SK-N-SH (cell line): ENCODE measurements around the gene OSTF1. TPM values are rescaled to one million over a fixed set of nuclear protein-coding genes. Genes with fewer than 3 reads are reported as not detected.

Source experiments
- CTCF ChIA-PET: fragments of 300-600, 350-600 bp; formaldehyde crosslinking; extraction: SDS; loops from one replicate; lab custom pipeline; 2021; lab: Yijun Ruan, JAX
- POLR2A ChIA-PET: fragments of 350-600 bp; sonication (Branson Sonifier 250); formaldehyde crosslinking; extraction: SDS; loops from one replicate; lab custom pipeline; 2020; ENCODE audit warnings: antibody characterized with exemption, inconsistent platforms; lab: Yijun Ruan, JAX
- DNase-seq: peaks from one replicate; pipeline ENCODE4 v3.0.0; 2012
- H2AFZ ChIP-seq: fragments of 200-600 bp; sonication (generic); 2 replicates; pipeline ENCODE4 v1.8.1; 2016; ENCODE audit warnings: antibody characterized with exemption, mild to moderate bottlenecking, low read depth
- H3F3A ChIP-seq: fragments of 200-600 bp; sonication (generic); replicated peaks from 2 replicates; pipeline ENCODE3; 2016; ENCODE audit warnings: antibody characterized with exemption, mild to moderate bottlenecking; ENCODE audit not compliant: insufficient read depth
- H3K27ac ChIP-seq, 2 experiments: fragments of 200-500 bp in 1 of 2; fragments of 200-600 bp in 1 of 2; sonication (Bioruptor generic) in 1 of 2; sonication (generic), shearing (Covaris generic) in 1 of 2; 2 replicates each; pipeline versions ENCODE4 v1.5.1 to v1.6.1; 2014 to 2016; ENCODE audit warnings: low read depth in 2 of 2, inconsistent platforms in 1 of 2, low read length in 1 of 2, mild to moderate bottlenecking in 1 of 2, mixed read lengths in 1 of 2
- H3K27me3 ChIP-seq: fragments of 200-600 bp; sonication (generic), shearing (Covaris generic); 2 replicates; pipeline ENCODE4 v1.6.1; 2016; ENCODE audit warnings: mixed run types; ENCODE audit not compliant: insufficient read depth
- H3K36me3 ChIP-seq, 2 experiments: fragments of 200-500 bp in 1 of 2; fragments of 200-600 bp in 1 of 2; sonication (Bioruptor generic) in 1 of 2; sonication (generic) in 1 of 2; replicated peaks in 1 of 2; 2 replicates each; pipeline versions ENCODE3 to v1.5.1; 2014 to 2016; ENCODE audit warnings: low read length in 1 of 2, mild to moderate bottlenecking in 1 of 2; ENCODE audit not compliant: insufficient read depth in 2 of 2, control insufficient read depth in 1 of 2
- H3K4me1 ChIP-seq, 2 experiments: fragments of 200-500 bp in 1 of 2; fragments of 200-600 bp in 1 of 2; sonication (Bioruptor generic) in 1 of 2; sonication (generic), shearing (Covaris generic) in 1 of 2; 2 replicates each; pipeline versions ENCODE4 v1.5.1 to v1.6.1; 2014 to 2016; ENCODE audit warnings: low read depth in 1 of 2, low read length in 1 of 2, mixed run types in 1 of 2; ENCODE audit not compliant: insufficient read depth in 2 of 2, control insufficient read depth in 1 of 2
- H3K4me2 ChIP-seq: fragments of 200-600 bp; sonication (generic), shearing (Covaris generic); 2 replicates; pipeline ENCODE4 v1.6.1; 2017; ENCODE audit warnings: mixed run types
- H3K4me3 ChIP-seq, 2 experiments: fragments of 200-500 bp in 1 of 2; fragments of 200-600 bp in 1 of 2; sonication (Bioruptor generic) in 1 of 2; sonication (generic), shearing (Covaris generic) in 1 of 2; 2 replicates each; pipeline versions ENCODE4 v1.5.1 to v1.8.1; 2014 to 2016; ENCODE audit warnings: low read depth in 2 of 2, inconsistent platforms in 1 of 2, low read length in 1 of 2, mild to moderate bottlenecking in 1 of 2, mixed read lengths in 1 of 2, moderate library complexity in 1 of 2
- H3K79me2 ChIP-seq: fragments of 200-600 bp; sonication (generic); 2 replicates; pipeline ENCODE4 v1.8.1; 2017; ENCODE audit warnings: mild to moderate bottlenecking; ENCODE audit not compliant: insufficient read depth
- H3K9ac ChIP-seq: fragments of 200-600 bp; sonication (generic); 2 replicates; pipeline ENCODE4 v1.6.1; 2017; ENCODE audit warnings: mixed run types
- H3K9me2 ChIP-seq: fragments of 200-600 bp; sonication (generic); 2 replicates; pipeline ENCODE4 v1.6.1; 2017; ENCODE audit warnings: mixed run types
- H3K9me3 ChIP-seq: fragments of 200-600 bp; sonication (generic); 2 replicates; pipeline ENCODE4 v1.6.1; 2017; ENCODE audit warnings: mixed run types, mild to moderate bottlenecking, moderate library complexity
- H4K20me1 ChIP-seq: fragments of 200-600 bp; sonication (generic); 2 replicates; pipeline ENCODE4 v1.6.1; 2017; ENCODE audit warnings: mild to moderate bottlenecking, mixed run types; ENCODE audit not compliant: insufficient read depth
- FOSL2 ChIP-seq: IDR thresholded peaks from 2 replicates; pipeline ENCODE4 v1.4.0; 2012; ENCODE audit warnings: low read depth, mild to moderate bottlenecking, moderate library complexity, borderline replicate concordance
- FOXM1 ChIP-seq: IDR thresholded peaks from 2 replicates; pipeline ENCODE4 v1.4.0; 2012; ENCODE audit warnings: low read depth, mild to moderate bottlenecking
- JUND ChIP-seq: IDR thresholded peaks from 2 replicates; pipeline ENCODE4 v1.4.0; 2012
- MXI1 ChIP-seq: IDR thresholded peaks from 2 replicates; pipeline ENCODE4 v1.6.1; 2012; ENCODE audit warnings: mild to moderate bottlenecking, low read depth, low read length, improper control_type of control experiment
- NRF1 ChIP-seq: IDR thresholded peaks from 2 replicates; pipeline ENCODE4 v1.6.1; 2012; ENCODE audit warnings: low read depth, mild to moderate bottlenecking, low read length
- POLR2AphosphoS5 ChIP-seq: IDR thresholded peaks from 2 replicates; pipeline ENCODE4 v1.6.1; 2012; ENCODE audit warnings: low read depth, low read length
- RCOR1 ChIP-seq: fragments of 150-350 bp; IDR thresholded peaks from 2 replicates; pipeline ENCODE4 v1.6.1; 2017; ENCODE audit warnings: antibody characterized with exemption, low read length
- RXRA ChIP-seq: IDR thresholded peaks from 2 replicates; pipeline ENCODE4 v1.4.0; 2012; ENCODE audit warnings: low read depth, mild to moderate bottlenecking, borderline replicate concordance
- TCF12 ChIP-seq: IDR thresholded peaks from 2 replicates; pipeline ENCODE4 v1.4.0; 2012
- TEAD4 ChIP-seq: IDR thresholded peaks from 2 replicates; pipeline ENCODE4 v1.4.0; 2012; ENCODE audit warnings: mild to moderate bottlenecking, borderline replicate concordance; ENCODE audit not compliant: insufficient read depth
- WGBS: methylation state at CpG from one replicate; pipeline ENCODE4 v1.1.6; 2017; ENCODE audit warnings: low lambda C conversion rate; 5-methylcytosine and 5-hydroxymethylcytosine counted together
- polyA plus RNA-seq, 3 experiments: library from polyadenylated mRNA; depleted of rRNA; stranded (reverse); fragments of >200 nt; gene quantifications; 2 replicates each; pipeline ENCODE4 v1.2.3, GENCODE V29; 2012
- TF ChIP-seq, protein P1 (sequence below): fragments of 150-350 bp; IDR thresholded peaks from 2 replicates; pipeline ENCODE4 v1.6.1; 2016; ENCODE audit warnings: mild to moderate bottlenecking, low read depth, low read length

OSTF1 gene
- polyA plus RNA-seq, 1 of the 3 experiments (the other 2 are of a cell fraction), result 9.5 TPM

DNA sequence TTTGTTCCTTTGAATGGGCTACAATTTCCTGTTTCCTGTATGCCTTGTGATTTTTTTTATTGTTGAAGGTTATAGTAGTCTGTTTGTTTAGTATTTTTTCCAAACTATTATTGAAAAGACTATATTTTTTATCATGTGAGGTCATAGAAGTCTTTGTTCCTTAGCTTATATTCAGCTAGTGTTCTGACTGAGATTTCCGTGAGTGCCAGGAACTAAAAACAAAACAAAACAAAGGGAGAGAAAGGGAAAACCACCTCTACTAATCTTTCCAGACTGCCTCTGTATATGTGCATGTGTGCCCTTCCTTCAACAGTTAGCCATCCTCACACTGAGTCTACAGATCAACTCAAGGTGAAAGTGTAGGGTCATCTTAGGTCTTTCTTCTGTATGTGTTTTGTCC, 79.0 kb downstream of the OSTF1 start:
- Histone ChIP-seq H3K36me3 (peaks cover 0 to 13% of the 10 kb centered on the region in 2 experiments), H3K27me3 (no peaks in the 10 kb centered on the region), H3K4me1 (peaks cover 0 to 6% of the 10 kb centered on the region in 2 experiments; a peak in 1 of 4 replicates), H3K9ac (no peak overlapping the region)
- TF ChIP-seq FOSL2 (no peak), POLR2AphosphoS5 (no peak), RCOR1 (no peak), NRF1 (no peak), TEAD4 (no peak), FOXM1 (no peak), TCF12 (no peak)
- TF ChIP-seq, protein P1, sequence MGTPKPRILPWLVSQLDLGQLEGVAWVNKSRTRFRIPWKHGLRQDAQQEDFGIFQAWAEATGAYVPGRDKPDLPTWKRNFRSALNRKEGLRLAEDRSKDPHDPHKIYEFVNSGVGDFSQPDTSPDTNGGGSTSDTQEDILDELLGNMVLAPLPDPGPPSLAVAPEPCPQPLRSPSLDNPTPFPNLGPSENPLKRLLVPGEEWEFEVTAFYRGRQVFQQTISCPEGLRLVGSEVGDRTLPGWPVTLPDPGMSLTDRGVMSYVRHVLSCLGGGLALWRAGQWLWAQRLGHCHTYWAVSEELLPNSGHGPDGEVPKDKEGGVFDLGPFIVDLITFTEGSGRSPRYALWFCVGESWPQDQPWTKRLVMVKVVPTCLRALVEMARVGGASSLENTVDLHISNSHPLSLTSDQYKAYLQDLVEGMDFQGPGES, result no peak
- TF ChIP-seq, all 33 proteins: peak for 0
- Histone ChIP-seq H3K9me2 (no peaks in the 10 kb centered on the region), H3F3A (peaks cover 8% of the 10 kb centered on the region), H2AFZ (no peak overlapping the region), H3K27ac (no peak overlapping the region), H3K9me3 (peaks cover 19% of the 10 kb centered on the region), H3K4me2 (no peak overlapping the region), H4K20me1 (no peaks in the 10 kb centered on the region), H3K79me2 (no peaks in the 10 kb centered on the region), H3K4me3 (no peak overlapping the region)
- ChIA-PET POLR2A (no interaction called here), CTCF (no interaction called here)
- no peak for DNase-seq
- WGBS, result 10% methylated on average over 1 of the region's 1 CpG

- Histone ChIP-seq H3K36me3 (peaks cover 0 to 13% of the 10 kb centered on the region in 2 experiments), H3K79me2 (no peaks in the 10 kb centered on the region), H3K9ac (no peak overlapping the region), H3K9me2 (no peaks in the 10 kb centered on the region), H2AFZ (no peak overlapping the region; the same call in 1 of the 2 replicates), H3K4me2 (no peak overlapping the region), H3K9me3 (peaks cover 15% of the 10 kb centered on the region), H3K4me3 (no peak overlapping the region), H3K27ac (no peak overlapping the region; a peak in 1 of 4 replicates), H3F3A (peaks cover 8% of the 10 kb centered on the region), H3K4me1 (peaks cover 0 to 6% of the 10 kb centered on the region in 2 experiments; a peak in 1 of 4 replicates), H4K20me1 (no peaks in the 10 kb centered on the region), H3K27me3 (no peaks in the 10 kb centered on the region)
- 10% methylated on average over 2 of the region's 2 CpGs for WGBS
- ChIA-PET CTCF (no interaction called here), POLR2A (no interaction called here)
- DNase-seq, result no peak
- TF ChIP-seq JUND, result no peak
- TF ChIP-seq RXRA, result no peak
- TF ChIP-seq MXI1, result no peak
- TF ChIP-seq FOSL2, result no peak
These were observed 80.2 kb downstream of the OSTF1 start for GRCh38 chr9:75168270-75169178.
